HEK293 (cell line): ENCODE measurements around the gene ADRA2B.
"Not testable (repeated sequence)": the region's sequence is repeated elsewhere in the genome, so short reads cannot be mapped to it uniquely, and the experiment has no call there.

Source experiments
- CTCF ChIP-seq: fragments of 450-650 bp; formaldehyde crosslinking; IDR thresholded peaks from 2 replicates; pipeline ENCODE4 v1.5.1; 2016; ENCODE audit warnings: missing biosample characterization, missing genetic modification characterization
- REST ChIP-seq: fragments of 450-650 bp; formaldehyde crosslinking; IDR thresholded peaks from 2 replicates; pipeline ENCODE4 v1.5.1; 2016; ENCODE audit warnings: missing biosample characterization, missing genetic modification characterization
- ZBTB20 ChIP-seq: fragments of 450-650 bp; formaldehyde crosslinking; IDR thresholded peaks from 2 replicates; pipeline ENCODE4 v1.5.1; 2016; ENCODE audit warnings: missing biosample characterization, missing genetic modification characterization
- ZFP41 ChIP-seq: fragments of 450-650 bp; formaldehyde crosslinking; IDR thresholded peaks from 2 replicates; pipeline ENCODE4 v1.5.1; 2016; ENCODE audit warnings: missing biosample characterization, missing genetic modification characterization, borderline replicate concordance
- ZNF23 ChIP-seq: fragments of 450-650 bp; formaldehyde crosslinking; IDR thresholded peaks from 2 replicates; pipeline ENCODE4 v1.5.1; 2016; ENCODE audit warnings: missing biosample characterization, missing genetic modification characterization, borderline replicate concordance
- ZNF274 ChIP-seq, 2 experiments: fragments of 200-500 bp in 1 of 2; fragments of 450-650 bp in 1 of 2; sonication (Bioruptor generic) in 1 of 2; formaldehyde crosslinking in 1 of 2; IDR thresholded peaks; 2 replicates each; pipeline versions ENCODE4 v1.5.1 to v1.6.1; 2014 to 2016; ENCODE audit warnings: borderline replicate concordance in 1 of 2, inconsistent platforms in 1 of 2, low read length in 1 of 2, missing biosample characterization in 1 of 2, missing genetic modification characterization in 1 of 2
- ZNF362 ChIP-seq: fragments of 450-650 bp; formaldehyde crosslinking; IDR thresholded peaks from 2 replicates; pipeline ENCODE4 v1.5.1; 2016; ENCODE audit warnings: missing biosample characterization, missing genetic modification characterization
- ZNF449 ChIP-seq: fragments of 450-650 bp; formaldehyde crosslinking; IDR thresholded peaks from 2 replicates; pipeline ENCODE4 v1.5.1; 2017; ENCODE audit warnings: missing biosample characterization, mild to moderate bottlenecking, missing genetic modification characterization, moderate library complexity
- ZNF792 ChIP-seq: fragments of 450-650 bp; formaldehyde crosslinking; IDR thresholded peaks from 2 replicates; pipeline ENCODE4 v1.5.1; 2016; ENCODE audit warnings: missing biosample characterization, missing genetic modification characterization

- 0 out of 2 replicates have a peak, but pooled peaks have one; percentile 7 for TF ChIP-seq CTCF
- not testable (repeated sequence) for TF ChIP-seq ZNF23 (tag by site-specific recombination); REST (tag by site-specific recombination); ZNF449 (tag by site-specific recombination); ZBTB20; ZNF274 (IDR thresholded peaks at IDR 0.05; ENCODE audit: low read length); ZNF274 (tag by site-specific recombination; IDR thresholded peaks at IDR 0.05; ENCODE audit: borderline replicate concordance); ZFP41; ZNF362 (tag by site-specific recombination); ZNF792 (tag by site-specific recombination)
Measured at GRCh38 chr2:96064047-96064675, 52.2 kb downstream of the ADRA2B start.
